ENCODE results near the gene UBE2E3. TPM values are rescaled to one million over a fixed set of nuclear protein-coding genes. Genes with fewer than 3 reads are reported as not detected.

UBE2E3 gene
- total RNA-seq, 1 donor from 2014 or later: 33.8 TPM

DNA sequence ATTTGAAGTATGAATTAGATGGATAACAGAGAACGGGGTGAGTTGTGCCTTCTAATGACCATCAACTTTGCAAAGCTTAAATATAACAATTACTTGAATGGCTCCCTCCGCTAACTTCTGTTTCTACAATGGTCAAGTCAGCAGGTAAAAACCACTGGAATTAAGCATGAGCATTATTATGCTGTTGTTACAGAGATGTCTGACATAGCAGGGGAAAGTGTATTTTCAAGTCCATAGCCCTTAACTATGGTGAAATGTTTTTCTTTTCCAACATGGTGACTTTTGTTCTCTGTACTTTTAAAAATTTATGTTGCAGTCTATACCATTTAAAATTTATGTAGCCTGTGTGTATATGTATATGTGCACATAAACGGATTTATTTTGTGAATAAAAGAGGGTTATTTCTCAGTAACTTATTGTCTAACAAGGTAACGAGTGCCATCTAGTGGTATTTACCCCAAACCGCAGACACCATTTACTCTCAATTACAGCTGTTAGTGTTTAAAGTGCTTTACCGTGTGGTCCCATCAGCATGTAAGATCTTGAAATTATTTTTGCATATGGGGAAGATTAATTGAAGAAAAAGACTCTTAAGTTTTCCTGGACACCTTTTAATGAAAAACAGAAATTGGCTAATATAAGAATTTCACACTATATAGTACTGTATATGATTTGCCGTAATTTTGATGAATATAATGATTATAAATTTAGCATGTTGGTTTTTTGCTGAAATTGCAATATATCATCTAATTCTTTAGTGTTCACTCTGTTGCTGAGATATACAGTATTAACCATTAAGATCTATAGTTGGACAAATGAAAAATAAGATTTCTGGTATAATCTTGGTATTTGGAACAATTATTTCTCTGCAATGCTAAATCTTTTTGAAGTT is 78.2 kb downstream of the UBE2E3 start:
- TF ChIP-seq, protein P1, sequence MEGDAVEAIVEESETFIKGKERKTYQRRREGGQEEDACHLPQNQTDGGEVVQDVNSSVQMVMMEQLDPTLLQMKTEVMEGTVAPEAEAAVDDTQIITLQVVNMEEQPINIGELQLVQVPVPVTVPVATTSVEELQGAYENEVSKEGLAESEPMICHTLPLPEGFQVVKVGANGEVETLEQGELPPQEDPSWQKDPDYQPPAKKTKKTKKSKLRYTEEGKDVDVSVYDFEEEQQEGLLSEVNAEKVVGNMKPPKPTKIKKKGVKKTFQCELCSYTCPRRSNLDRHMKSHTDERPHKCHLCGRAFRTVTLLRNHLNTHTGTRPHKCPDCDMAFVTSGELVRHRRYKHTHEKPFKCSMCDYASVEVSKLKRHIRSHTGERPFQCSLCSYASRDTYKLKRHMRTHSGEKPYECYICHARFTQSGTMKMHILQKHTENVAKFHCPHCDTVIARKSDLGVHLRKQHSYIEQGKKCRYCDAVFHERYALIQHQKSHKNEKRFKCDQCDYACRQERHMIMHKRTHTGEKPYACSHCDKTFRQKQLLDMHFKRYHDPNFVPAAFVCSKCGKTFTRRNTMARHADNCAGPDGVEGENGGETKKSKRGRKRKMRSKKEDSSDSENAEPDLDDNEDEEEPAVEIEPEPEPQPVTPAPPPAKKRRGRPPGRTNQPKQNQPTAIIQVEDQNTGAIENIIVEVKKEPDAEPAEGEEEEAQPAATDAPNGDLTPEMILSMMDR (IDR thresholded peaks at IDR 0.05): peak; percentile 71
- Histone ChIP-seq H3K4me3 (no peak overlapping the region), H3K27me3 (no peaks in the 10 kb centered on the region), H3K9me3 (no peaks in the 10 kb centered on the region), H3K4me1 (no peaks in the 10 kb centered on the region), H3K27ac (no peak overlapping the region), H3K36me3 (peaks cover 4% of the 10 kb centered on the region)
- intact Hi-C loops (cut with DNase I): no loop called here
- ATAC-seq (peak; percentile 62), DNase-seq (no peak)

DNA sequence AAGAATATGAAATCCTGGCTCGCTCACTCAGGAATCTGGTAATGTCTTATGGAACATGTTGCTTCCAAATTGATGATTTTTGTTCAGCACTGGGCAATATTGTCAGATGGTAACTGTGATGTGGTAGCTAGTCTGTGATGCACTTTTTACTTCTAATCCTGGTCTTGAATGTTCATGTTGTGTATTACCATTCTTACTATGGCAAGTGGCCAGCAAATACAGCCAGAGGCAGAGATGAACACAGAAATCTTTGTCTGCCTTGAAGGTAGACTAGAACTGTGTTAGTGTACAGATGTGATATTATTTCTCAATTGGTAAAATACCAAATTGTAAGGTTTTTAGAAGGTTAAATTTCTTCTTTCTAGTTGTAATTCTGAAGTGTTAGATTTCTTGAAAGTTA is 83.3 kb downstream of the UBE2E3 start:
- Histone ChIP-seq H3K27me3 (no peaks in the 10 kb centered on the region), H3K36me3 (peaks cover 4% of the 10 kb centered on the region), H3K4me1 (no peaks in the 10 kb centered on the region), H3K27ac (no peak overlapping the region), H3K9me3 (no peaks in the 10 kb centered on the region), H3K4me3 (no peak overlapping the region)
- TF ChIP-seq, protein P1 (IDR thresholded peaks at IDR 0.05): no peak
- no peak for ATAC-seq
- intact Hi-C loops (cut with DNase I): no loop called here
- no peak for DNase-seq

DNA sequence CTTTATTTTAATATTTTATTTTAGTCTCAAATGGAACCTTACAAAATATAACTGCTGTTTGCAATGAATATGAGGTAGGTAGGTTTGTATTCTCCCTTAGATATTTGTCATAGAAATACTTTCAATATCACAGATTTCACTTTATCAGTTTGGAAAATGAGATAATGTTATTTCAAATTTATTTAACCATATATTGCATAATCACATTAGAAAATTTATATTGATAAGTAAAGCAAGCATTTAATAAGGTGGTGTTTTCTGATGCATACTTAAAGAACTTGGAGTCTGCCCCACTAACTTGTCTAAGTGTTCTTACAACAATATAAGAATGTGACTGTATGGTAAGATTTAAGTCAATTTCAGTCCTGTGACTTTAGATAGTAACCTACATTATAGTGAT is 85.1 kb downstream of the UBE2E3 start:
- Histone ChIP-seq H3K27ac (no peak overlapping the region), H3K27me3 (no peaks in the 10 kb centered on the region), H3K4me1 (peaks cover 6% of the 10 kb centered on the region), H3K4me3 (no peak overlapping the region), H3K9me3 (no peaks in the 10 kb centered on the region), H3K36me3 (peaks cover 1% of the 10 kb centered on the region)
- intact Hi-C loops (cut with DNase I): no loop called here
- no peak for DNase-seq
- ATAC-seq: no peak
- TF ChIP-seq, protein P1 (IDR thresholded peaks at IDR 0.05): no peak

DNA sequence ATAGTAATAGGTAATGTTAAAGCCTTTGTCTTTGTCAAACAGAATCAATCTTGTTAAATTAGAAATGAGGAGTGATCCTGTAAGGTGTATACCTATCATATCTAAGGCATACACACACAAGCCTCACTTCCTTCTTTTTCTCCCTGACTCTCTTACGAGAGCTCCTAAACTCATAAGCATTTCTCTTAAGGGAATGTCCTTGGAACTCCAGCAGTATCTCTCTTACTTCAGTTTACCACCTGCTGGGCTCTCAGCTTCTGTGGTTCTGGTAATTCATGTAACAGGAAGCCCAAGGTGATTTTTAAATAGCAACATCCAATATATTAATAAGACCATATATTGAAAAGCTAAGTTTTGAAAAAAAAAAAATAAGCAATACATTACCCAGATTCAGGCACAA is 85.9 kb downstream of the UBE2E3 start:
- TF ChIP-seq, protein P1 (IDR thresholded peaks at IDR 0.05): no peak

DNA sequence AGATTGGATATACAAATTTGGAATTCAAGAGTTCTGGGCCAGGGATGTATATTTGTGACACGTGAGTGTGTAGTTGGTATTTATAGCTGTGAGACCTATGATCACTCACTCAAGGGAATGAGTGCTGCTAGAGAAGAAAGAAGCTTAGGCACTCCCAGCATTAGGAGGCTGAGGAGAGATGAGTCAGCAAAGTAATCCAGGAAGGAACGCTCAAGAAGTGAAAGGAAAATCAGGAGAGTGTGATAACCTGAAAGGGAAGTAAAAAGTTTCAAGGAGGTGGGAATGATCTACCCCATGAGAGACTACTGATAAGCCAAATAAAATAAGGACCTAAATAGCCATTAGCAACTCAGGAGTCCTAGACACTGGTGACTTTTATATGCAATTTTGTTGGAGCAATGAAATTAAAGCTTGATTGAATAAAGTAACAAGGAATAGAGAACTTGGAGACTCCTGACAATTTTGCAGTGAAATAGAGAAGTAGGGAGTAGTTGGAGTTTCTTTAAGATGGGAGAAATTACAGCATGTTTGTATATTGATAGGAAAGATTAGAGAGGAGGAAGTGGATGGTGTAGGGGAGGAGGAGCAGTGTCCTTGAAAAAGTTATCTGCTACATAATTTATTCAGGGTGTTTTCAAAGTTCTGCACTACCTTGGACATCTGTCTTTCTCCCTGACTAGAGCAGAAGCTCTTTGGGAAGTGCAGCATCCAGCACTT is 89.9 kb downstream of the UBE2E3 start:
- H3K4me1 ChIP-seq: peaks cover 6% of the 10 kb centered on the region
- no peak overlapping the region for H3K4me3 ChIP-seq
- TF ChIP-seq, protein P1 (IDR thresholded peaks at IDR 0.05): no peak
- intact Hi-C loops (cut with DNase I): no loop called here
- H3K27ac ChIP-seq: no peak overlapping the region
- no peaks in the 10 kb centered on the region for H3K36me3 ChIP-seq
- DNase-seq: no peak
- peak; percentile 37 for ATAC-seq
- H3K9me3 ChIP-seq: no peaks in the 10 kb centered on the region
- H3K27me3 ChIP-seq: no peaks in the 10 kb centered on the region

More for the DNA sequence above, 85.9 kb downstream of the UBE2E3 start:
- no peaks in the 10 kb centered on the region for H3K36me3 ChIP-seq
- H3K4me3 ChIP-seq: no peak overlapping the region
- peaks cover 6% of the 10 kb centered on the region for H3K4me1 ChIP-seq
- no peaks in the 10 kb centered on the region for H3K27me3 ChIP-seq
- H3K27ac ChIP-seq: no peak overlapping the region
- no peak for DNase-seq
- ATAC-seq: no peak
- intact Hi-C loops (cut with DNase I): no loop called here
- H3K9me3 ChIP-seq: no peaks in the 10 kb centered on the region
